HepG2 (cell line): ENCODE results near the gene ZNF485. TPM values are rescaled to one million over a fixed set of nuclear protein-coding genes. Genes with fewer than 3 reads are reported as not detected.

Source experiments
- ARNT2 ChIP-seq: sonication (generic); formaldehyde crosslinking; IDR thresholded peaks from 2 replicates; pipeline ENCODE4 v1.8.0; 2022; ENCODE audit warnings: mild to moderate bottlenecking, low read depth, missing genetic modification reagents, moderate library complexity
- DPF2 ChIP-seq: sonication (generic); formaldehyde crosslinking; IDR thresholded peaks from 2 replicates; pipeline ENCODE4 v1.4.0; 2020; ENCODE audit warnings: mild to moderate bottlenecking, low read depth, missing genetic modification reagents, borderline replicate concordance
- KLF15 ChIP-seq: sonication (generic); formaldehyde crosslinking; IDR thresholded peaks from 2 replicates; pipeline ENCODE4 v1.8.1; 2023; ENCODE audit warnings: borderline replicate concordance, mild to moderate bottlenecking, inconsistent platforms, missing genetic modification reagents, mixed read lengths
- MXD4 ChIP-seq: IDR thresholded peaks from 2 replicates; pipeline ENCODE4 v1.6.1; 2016; ENCODE audit warnings: mild to moderate bottlenecking, missing biosample characterization, missing genetic modification reagents
- NFATC3 ChIP-seq: sonication (generic); formaldehyde crosslinking; IDR thresholded peaks from 2 replicates; pipeline ENCODE4 v1.5.1; 2020; ENCODE audit warnings: mild to moderate bottlenecking, missing genetic modification reagents
- NR2C2 ChIP-seq: sonication (generic); formaldehyde crosslinking; IDR thresholded peaks from 2 replicates; pipeline ENCODE4 v1.4.0; 2020; ENCODE audit warnings: missing genetic modification reagents, mild to moderate bottlenecking, moderate library complexity, borderline replicate concordance
- POGK ChIP-seq: sonication (generic); formaldehyde crosslinking; conservative IDR thresholded peaks from 2 replicates; pipeline ENCODE4 v1.8.0; 2022; ENCODE audit warnings: mild to moderate bottlenecking, moderate library complexity, missing genetic modification reagents
- RBM22 ChIP-seq: fragments of 200-400 bp; formaldehyde crosslinking; optimal IDR thresholded peaks from 2 replicates; pipeline ENCODE3; 2017; ENCODE audit warnings: mild to moderate bottlenecking, low read length, moderate library complexity
- SMAD1 ChIP-seq: sonication (generic); formaldehyde crosslinking; IDR thresholded peaks from 2 replicates; pipeline ENCODE4 v1.4.0; 2020; ENCODE audit warnings: missing genetic modification reagents, low read depth, mild to moderate bottlenecking, borderline replicate concordance
- TFDP2 ChIP-seq: sonication (generic); formaldehyde crosslinking; IDR thresholded peaks from 2 replicates; pipeline ENCODE4 v1.4.0; 2020; ENCODE audit warnings: missing genetic modification reagents
- YY1 ChIP-seq: IDR thresholded peaks from 2 replicates; pipeline ENCODE4 v1.6.1; 2011; ENCODE audit warnings: low read length, low read depth, moderate library complexity, mild to moderate bottlenecking; ENCODE audit not compliant: insufficient read depth, insufficient replicate concordance
- ZBTB26 ChIP-seq: IDR thresholded peaks from 2 replicates; pipeline ENCODE4 v1.6.1; 2016; ENCODE audit warnings: missing compliant biosample characterization, missing genetic modification reagents, borderline replicate concordance
- ZBTB44 ChIP-seq: sonication (generic); formaldehyde crosslinking; IDR thresholded peaks from 2 replicates; pipeline ENCODE4 v1.4.0; 2020; ENCODE audit warnings: missing genetic modification reagents
- ZIK1 ChIP-seq: sonication (generic); formaldehyde crosslinking; IDR thresholded peaks from 2 replicates; pipeline ENCODE4 v1.5.0; 2020; ENCODE audit warnings: mild to moderate bottlenecking, low read depth, missing genetic modification reagents, borderline replicate concordance
- ZNF446 ChIP-seq: sonication (generic); formaldehyde crosslinking; IDR thresholded peaks from 2 replicates; pipeline ENCODE4 v1.5.0; 2020; ENCODE audit warnings: mild to moderate bottlenecking, missing genetic modification reagents
- ZNF574 ChIP-seq: sonication (generic); formaldehyde crosslinking; IDR thresholded peaks from 2 replicates; pipeline ENCODE4 v1.4.0; 2020; ENCODE audit warnings: missing genetic modification reagents
- ZNF772 ChIP-seq: sonication (generic); formaldehyde crosslinking; IDR thresholded peaks from 2 replicates; pipeline ENCODE4 v1.5.0; 2020; ENCODE audit warnings: mild to moderate bottlenecking, missing genetic modification reagents
- ZNF83 ChIP-seq: sonication (generic); formaldehyde crosslinking; IDR thresholded peaks from 2 replicates; pipeline ENCODE4 v1.4.0; 2020; ENCODE audit warnings: missing genetic modification reagents, mild to moderate bottlenecking, borderline replicate concordance
- polyA plus RNA-seq, 8 experiments: library from polyadenylated mRNA; depleted of rRNA in 3 of 8; stranded (reverse) in 7 of 8; unstranded in 1 of 8; fragments of >200 nt; fragmentation: Illumina TruSeq in 4 of 8; extraction: Trizol in 4 of 8; gene quantifications; 2 replicates each; pipeline versions ENCODE4 v1.2.1 to v1.2.3, GENCODE V29; 2011 to 2016; ENCODE audit warnings: low read depth in 4 of 8, missing spikeins in 1 of 8, mixed read lengths in 1 of 8; ENCODE audit not compliant: insufficient read depth in 1 of 8
- total RNA-seq, 5 experiments: library from RNA; depleted of rRNA; stranded (reverse); fragments of >200 nt; fragmentation: Illumina TruSeq; extraction: Trizol; gene quantifications; 2 replicates each; pipeline ENCODE4 v1.2.3, GENCODE V29; 2016; ENCODE audit warnings: low read depth in 1 of 5

Gene ZNF485
- total and polyA plus RNA-seq, 2 of the 13 experiments (the other 11 are each of a cell fraction or from before 2014, with no cell fraction given), result 1.4 to 3.3 TPM

- TF ChIP-seq TFDP2 (CRISPR knock-in tag) (peak; percentile 50; the same call in 1 of the 2 replicates), KLF15 (no peak; the same call in 1 of the 2 replicates), YY1 (no peak), ZIK1 (CRISPR knock-in tag) (0 out of 2 replicates have a peak, but pooled peaks have one; percentile 40), ARNT2 (CRISPR knock-in tag) (peak; percentile 79; the same call in 1 of the 2 replicates), ZBTB44 (no peak), ZNF446 (CRISPR knock-in tag) (no peak), ZNF83 (CRISPR knock-in tag) (no peak), NR2C2 (CRISPR knock-in tag) (peak; percentile 78), MXD4 (no peak), ZNF772 (CRISPR knock-in tag) (no peak; the same call in 1 of the 2 replicates), ZBTB26 (CRISPR knock-in tag) (no peak), ZNF574 (peak; percentile 66), RBM22 (no peak), DPF2 (CRISPR knock-in tag) (no peak), POGK (CRISPR knock-in tag) (peak; percentile 27; the same call in 1 of the 2 replicates), SMAD1 (CRISPR knock-in tag) (no peak), NFATC3 (CRISPR knock-in tag) (no peak)
Measured at GRCh38 chr10:43648398-43649184, 42.4 kb downstream of the ZNF485 start, which contains the start of gene ZNF32 (continued).
